ENCODE data around the gene WRAP73.
A peak's percentile ranks its signal among the peaks of the same experiment; 100 is the strongest.
"Not testable (repeated sequence)": the region's sequence is repeated elsewhere in the genome, so short reads cannot be mapped to it uniquely, and the experiment has no call there.

The WRAP73 gene

DNA sequence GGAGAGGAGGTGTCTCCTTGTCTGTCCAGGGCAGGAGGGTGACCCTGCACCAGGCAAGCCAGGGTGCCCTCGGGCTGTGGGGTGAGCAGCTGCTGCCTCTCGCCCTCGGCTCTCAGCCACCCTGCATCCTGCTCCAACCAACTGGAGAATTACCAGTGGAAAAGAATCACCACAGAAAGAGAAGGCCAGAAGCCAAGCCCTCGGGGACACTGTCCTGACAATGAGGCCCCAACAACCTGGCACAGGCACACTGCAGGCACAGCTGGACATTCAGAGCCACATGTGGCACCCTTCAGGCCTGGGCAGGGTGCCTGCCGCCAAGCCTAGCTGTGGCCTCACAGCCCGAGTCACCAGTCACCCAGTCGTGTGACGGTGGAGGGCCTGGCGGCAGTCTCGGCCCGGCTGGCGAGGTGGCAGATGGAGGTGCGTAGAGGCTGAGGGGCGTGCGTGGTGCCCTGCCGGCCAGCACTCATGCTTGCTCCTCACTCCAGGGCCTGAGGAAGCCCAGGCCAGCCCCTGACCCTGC is 50.6 kb downstream of the WRAP73 start:
- DNase-seq (ENCODE audit: low read depth in 3 of 3) = no peak

DNA sequence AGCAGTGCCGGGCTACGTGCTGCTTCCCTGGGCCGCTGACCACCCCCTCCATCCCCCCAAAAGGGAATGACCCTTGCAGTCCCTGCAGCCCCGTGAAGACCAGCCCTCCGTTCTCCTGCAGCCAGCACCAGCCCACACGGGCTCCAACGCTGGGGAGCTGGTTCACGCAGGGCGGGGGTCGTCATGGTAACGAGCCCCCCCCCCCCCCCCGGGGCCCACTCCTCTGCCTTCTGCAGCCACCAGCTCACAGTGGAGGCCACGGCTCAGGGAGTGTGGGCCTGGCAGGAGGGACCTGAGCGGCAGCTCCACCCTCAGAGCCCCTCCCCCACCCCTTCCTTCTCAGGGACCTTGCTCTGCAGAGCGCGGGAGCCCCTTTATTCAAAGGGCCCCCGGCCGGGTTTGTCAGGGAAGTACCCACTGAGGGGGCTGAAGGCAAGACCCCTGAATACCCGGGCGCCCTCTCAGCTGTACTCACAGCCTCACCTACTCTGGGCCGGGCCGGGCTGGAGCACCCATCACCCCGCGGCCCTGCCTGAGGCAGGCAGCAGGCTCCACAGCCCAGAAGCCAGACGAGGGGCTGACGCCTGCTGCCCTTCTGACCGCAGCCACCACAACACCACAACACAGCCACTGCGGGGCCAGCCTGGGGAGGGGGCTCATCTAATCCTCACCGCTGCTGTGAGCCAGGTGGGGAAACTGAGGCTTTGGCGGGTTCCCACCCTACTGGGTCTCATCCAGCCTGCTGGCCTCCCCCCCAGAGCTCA is 51.2 kb downstream of the WRAP73 start:
- DNase-seq (ENCODE audit: low read depth in 3 of 3) = no peak

DNA sequence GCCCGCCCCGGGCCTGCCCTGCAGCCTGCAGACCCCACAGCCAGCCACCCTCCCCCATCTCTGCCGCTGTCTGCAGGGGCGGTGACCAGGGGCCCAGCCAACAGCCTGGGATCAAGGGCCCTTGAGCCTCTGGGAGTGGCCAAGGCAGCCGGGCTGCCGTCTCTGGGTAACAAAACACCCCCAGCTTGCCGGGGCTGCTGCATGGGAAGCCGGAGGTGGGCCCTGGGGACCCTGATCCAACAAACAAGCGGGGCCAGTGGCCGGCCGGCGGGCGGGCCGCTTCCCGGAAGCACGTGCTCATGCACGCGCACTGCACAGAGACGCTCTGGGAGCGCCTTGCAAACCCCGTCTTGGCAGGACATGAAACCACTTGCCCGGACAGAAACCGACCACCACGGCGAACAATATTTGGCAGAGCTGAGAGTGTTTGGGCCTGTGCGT is 51.8 kb downstream of the WRAP73 start:
- DNase-seq (ENCODE audit: low read depth in 3 of 3) = no peak

DNA sequence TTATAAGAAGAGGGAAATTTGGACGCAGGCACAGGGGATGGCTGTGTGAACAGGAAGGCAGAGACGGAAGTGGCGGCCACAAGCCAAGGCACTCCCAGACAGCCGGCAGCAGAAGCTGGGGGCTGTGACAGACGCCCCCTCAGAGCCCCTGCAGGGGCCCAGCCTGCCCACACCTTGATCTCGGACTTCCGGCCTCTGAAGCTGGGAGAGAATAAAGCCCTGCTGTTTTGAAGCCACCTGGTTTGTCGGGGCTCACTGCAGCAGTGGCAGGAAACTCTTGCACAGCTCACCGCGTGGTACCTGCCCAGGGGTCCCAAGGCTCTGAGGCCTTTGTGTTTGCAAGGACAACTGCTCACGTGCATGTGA is 52.3 kb downstream of the WRAP73 start:
- DNase-seq (ENCODE audit: low read depth in 3 of 3) = no peak

DNA sequence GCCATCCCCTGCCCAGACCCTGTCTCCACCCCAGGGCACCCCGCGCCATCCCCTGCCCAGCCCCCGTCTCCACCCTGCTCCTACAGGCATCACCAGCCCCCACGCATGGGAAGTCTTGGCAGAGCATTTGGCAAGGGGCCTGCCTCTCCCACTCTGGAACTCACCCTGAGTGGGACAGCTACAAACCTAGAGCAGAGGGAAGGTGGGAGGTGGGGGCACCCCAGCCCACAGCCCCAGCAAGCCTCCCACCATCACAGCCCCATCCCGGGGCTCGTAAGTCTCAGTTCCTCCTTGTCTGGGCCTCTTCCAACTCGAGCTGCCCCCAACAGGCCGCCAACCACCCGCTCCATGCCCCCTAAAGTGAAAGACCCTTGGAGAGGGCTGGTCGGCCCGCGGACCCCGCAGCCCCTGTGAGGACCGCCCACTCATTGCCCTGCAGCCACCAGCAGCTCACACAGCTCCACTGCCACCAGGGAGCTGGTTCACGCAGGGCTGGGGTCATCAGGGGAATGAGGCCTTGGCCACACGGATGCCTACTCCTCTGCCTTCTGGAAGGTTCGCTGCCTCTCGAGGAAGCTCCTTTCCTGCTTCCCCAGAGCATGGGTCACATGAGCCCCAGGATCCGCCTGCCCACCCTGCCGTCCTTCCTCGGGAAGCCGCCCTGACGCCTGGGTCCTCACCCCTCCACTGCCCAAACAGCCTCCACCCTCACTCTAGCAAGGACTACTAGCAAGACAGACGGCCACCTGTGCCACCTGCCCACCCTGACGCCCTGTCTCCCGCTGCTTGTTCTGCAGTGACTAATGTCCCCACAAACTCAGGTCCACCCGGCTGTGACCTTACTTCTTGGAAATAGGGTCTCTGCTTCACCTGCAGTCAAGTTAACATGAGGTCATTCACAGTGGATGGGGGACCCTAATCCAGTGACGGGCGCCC is 53.0 kb downstream of the WRAP73 start:
- no peak for DNase-seq (ENCODE audit: low read depth in 3 of 3)

DNA sequence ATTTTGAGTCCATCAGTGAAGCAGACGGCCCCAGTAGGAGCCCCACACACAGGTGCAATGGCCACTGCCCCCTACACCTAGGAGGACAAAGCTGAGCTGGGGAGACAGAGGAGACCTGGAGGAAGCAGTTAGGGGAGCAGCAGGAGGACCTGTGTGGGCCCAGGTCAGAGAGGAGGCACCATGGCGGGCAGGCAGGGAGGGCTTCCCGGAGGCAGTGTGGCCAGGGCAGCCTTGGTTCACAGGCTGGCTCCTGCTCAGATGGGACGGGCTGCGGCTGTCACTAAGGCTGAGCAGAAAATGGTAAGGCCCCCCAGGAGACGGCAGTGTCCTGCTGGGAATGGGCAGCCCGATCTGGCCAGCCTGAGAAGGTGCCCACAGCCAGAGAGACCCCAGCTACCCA is 54.0 kb downstream of the WRAP73 start:
- DNase-seq (ENCODE audit: low read depth in 3 of 3) = no peak

DNA sequence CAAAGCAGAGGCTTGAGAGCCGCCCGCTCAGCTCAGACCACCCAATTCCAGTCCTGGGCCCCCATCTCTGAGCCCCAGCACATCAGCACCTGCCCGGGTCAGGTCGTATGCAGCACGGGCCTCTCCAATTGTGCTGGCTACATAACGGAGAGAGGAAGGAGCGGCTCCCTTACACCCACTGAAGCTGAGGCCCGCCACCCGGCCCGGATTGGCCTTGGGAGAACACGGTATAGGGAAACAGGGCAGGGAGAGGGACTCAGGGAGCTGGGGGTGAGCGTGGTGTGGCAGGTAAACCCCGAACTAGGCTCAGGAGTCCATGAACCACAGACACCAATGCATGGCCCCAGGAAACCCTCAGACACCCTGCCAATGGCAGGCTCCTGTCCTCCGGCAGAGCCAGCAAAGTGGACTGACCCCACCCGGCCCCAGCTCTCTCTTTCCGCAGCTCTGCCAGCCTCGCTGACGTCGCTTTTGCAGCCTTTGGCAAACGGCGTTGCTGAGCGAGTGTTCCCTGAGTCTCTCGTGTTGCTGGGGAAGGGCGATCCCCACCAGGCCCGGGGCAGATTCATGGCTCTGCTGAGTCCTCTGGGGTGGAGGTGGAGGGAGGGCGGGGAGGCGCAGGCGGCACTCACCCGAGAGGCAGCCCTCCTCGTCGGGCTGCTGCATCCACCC is 55.1 kb downstream of the WRAP73 start:
- no peak for DNase-seq (ENCODE audit: low read depth in 3 of 3)

DNA sequence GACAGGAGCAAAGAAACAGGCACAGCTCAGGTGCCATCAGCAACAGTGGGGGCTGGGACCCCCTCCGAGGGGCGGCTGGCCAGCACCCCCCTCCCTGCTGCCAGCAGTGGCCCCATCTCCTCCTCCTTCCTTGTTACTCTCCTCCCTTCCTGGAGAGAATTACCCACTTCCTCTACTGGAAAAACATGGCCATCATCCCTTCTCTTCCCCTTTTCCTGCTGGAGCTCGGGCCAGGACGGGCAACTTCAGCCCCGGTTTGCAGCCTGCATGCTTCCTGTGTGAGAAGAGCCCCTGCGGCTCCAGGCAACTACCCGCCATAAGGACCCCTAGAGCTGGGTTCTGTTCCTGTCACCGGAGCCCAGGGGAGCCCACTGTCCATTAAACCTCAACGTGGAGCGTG is 56.2 kb downstream of the WRAP73 start:
- DNase-seq (ENCODE audit: low read depth in 3 of 3) = no peak

DNA sequence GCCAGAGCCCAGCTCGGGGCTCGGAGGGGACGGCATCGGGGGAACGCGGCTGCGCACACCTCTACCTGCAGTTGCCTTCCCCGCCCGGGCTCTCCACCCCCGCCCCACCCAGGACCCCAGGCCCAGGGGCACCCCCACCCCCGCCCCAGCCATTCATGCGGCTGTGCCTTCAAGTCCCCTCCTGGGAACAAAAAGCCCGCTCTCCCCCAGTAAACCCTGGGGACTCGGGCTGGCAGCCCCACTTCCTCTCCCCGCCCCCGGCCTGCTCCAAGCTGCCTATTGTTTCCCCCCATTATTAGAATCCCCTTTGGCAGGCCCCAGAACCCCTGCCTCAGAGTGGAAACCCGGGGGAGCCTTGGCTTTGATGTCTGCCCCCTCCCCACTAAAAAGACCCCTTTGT is 56.6 kb downstream of the WRAP73 start:
- DNase-seq (ENCODE audit: low read depth in 3 of 3) = no peak

DNA sequence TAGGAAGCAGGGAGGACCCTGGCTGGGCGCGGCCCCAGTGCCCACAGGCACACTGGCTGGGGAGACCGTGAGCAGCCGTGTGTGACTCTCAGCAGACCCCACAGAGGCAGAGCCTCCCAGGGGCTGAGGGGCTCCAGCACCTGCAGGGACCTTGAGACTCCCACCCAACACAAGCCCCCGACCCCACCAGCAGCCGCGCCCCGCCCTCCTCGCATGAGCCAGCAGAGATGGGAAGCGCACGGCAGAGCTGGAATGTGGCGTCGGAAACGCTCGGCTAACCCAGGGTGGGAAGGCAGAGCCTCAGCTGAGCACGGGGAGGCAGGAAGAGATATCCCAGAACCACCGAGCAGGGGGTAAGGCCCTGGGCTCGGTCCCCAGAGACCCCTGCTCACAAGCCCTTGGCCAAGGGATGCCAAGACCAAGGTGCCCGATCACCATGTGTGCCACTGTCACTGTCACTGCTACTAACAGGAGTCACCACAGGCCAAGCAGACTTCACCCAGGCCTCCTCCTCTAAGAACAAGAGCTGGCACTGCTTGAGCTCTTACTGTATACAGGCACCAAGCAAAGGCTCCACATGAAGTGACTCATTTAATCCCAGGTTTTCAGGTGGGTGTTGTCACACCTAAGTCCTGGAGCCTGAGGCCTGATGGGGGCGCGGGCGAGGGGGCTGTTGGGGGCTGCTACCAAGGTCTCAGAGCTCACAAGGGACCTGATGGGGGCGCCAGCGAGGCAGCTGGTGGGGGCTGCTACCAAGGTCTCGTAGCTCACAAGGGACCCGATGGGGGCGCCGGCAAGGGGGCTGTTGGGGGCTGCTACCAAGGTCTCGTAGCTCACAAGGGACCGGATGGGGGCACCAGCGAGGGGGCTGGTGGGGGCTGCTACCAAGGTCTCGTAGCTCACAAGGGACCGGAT is 58.7 kb downstream of the WRAP73 start:
- DNase-seq (ENCODE audit: low read depth in 3 of 3) = no peak

DNA sequence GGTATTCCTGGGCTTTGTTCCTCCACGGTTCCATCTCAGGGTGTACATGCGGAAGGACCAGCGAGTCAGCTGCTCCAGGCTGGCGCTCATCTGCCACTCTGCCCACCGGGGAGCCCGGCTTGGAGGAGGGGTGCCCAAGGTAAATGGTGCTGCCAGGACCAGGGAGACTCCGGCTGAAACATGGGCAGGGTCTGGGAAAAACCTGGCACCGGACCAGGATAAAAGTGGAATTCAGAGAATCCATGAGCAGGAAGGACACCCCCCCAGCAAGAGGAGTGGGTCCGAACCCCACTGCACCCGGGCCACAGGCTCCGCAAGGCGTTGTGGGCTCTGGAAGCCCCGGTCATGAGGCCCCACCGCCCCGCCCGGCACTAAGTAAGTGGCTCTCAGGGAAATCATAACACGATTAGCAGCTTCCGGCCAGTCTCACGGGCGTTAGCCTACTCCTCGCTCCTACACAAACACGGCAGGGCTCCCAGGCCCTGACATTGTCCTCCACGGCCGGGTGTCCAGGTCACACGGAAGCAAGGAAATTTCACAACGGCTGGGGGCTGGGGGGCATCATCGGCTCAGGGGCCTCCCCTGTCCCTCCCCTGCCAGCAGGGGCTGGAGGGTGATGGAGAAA is 59.7 kb downstream of the WRAP73 start:
- no peak for DNase-seq (ENCODE audit: low read depth in 3 of 3)

DNA sequence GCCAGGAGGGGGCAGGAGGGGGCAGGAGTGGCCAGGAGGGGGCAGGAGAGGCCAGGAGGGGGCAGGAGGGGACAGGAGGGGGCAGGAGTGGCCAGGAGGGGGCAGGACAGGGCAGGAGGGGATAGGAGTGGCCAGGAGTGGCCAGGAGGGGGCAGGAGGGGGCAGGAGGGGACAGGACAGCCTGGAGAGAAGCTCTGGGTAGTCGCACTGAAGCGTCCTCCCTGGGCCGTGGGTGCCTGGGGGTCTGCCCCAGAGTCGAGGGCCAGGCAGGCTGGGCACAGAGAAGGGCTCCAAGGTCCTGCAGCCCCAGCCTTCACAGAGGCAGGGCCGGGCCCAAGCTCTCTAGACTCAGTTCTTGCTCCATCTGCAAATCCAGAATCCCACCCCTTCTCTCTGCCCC is 61.5 kb downstream of the WRAP73 start:
- no peak for DNase-seq (ENCODE audit: low read depth in 3 of 3)

DNA sequence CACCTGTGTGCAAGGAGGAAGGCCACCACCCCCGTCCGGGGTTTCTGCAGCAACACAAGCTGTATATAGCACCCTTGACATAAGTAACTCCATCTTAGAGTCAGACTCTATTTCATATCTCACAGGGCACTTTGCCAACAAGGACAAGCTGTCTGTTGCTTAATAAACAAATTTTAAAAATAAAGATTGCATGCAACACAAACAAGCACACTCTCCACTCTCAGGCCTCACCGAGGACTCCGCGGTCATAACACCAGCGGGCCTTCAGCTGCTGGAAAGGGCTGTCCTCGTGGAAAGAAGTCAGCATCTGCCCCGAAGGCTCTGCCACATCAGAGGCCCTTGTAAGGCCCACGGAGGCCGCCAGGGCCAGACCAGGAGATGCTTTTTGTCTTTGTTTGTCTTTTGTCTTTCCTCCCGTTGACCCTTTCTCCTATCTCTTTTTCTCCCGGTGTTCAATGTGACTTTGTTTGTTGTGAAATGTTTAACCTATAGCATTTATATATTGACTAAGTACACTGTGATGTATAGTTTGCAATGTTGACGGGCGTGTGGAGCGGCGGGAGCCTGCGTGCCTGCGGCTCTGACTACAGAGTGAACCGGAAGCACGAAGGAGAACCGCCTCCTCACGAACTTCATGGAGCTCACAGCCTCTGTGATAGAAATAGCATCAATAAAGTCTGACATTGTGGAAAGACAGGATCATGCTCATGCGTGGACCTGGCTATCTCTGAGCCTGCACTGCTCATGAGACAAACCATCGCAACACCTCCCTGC is 62.7 kb downstream of the WRAP73 start:
- no peak for DNase-seq (ENCODE audit: low read depth in 3 of 3)

DNA sequence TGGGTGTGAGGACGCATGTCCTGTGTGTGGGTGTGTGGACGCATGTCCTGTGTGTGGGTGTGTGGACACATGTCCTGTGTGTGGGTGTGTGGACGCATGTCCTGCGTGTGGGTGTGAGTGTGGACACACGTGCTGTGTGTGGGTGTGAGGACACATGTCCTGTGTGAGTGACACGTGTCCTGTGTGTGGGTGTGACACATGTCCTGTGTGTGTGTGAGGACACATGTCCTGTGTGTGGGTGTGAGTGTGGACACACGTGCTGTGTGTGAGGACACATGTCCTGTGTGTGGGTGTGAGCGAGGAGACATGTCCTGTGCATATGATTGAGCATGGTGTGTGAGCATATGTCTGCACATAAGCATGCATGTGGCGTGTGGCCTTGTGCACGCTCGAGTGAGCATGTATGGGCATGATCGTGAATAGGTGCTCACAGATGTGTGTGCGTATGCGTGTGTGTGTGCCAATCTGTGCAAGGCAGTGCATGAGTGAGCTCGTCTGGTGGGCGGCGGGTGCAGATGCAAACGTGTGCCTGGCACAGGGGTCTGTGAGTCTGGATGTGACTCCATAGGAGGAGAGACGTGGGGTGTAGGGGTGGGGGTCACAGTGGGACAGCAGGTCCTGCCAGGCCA is 63.8 kb downstream of the WRAP73 start:
- DNase-seq (ENCODE audit: low read depth in 3 of 3) = no peak

DNA sequence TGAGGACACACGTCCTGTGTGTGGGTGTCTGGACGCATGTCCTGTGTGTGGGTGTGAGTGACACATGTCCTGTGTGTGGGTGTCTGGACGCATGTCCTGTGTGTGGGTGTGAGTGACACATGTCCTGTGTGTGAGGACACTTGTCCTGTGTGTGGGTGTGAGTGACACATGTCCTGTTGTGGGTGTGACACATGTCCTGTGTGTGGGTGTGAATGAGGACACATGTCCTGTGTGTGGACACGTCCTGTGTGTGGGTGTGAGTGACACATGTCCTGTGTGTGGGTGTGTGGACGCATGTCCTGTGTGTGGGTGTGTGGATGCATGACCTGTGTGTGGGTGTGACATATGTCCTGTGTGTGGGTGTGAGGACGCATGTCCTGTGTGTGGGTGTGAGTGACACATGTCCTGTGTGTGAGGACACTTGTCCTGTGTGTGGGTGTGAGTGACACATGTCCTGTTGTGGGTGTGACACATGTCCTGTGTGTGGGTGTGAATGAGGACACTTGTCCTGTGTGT is 64.5 kb downstream of the WRAP73 start:
- not testable (repeated sequence) for DNase-seq (ENCODE audit: low read depth in 3 of 3)

DNA sequence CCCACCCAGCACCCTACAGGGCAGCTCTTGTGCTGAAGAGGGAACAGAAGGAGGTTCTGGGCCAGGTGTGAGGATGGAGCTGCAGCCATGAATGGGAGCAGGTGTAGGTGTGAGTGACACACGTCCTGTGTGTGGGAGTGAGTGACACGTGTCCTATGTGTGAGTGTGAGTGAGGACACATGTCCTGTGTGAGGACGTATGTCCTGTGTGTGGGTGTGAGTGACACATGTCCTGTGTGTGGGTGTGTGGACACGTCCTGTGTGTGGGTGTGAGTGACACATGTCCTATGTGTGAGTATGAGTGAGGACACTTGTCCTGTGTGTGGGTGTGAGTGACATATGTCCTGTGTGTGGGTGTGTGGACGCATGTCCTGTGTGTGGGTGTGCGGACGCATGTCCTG is 65.0 kb downstream of the WRAP73 start:
- peak in 2 of 3 experiments; percentile 17 to 26 for DNase-seq (ENCODE audit: low read depth in 3 of 3)

DNA sequence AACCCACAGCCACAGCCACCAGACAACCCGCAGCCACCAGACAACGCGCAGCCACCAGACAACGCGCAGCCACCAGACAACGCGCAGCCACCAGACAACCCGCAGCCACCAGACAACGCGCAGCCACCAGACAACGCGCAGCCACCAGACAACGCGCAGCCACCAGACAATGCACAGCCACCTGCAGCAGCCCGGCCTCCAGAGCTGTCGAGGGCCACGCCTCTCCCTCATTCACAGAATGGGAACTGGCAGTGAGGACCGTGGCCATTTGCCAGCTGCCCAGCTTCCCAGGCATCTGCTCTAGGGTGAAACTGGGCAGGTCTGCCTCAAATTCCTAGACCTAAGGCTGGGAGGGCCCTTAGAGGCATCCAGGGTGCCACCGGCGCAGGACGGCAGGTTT is 66.2 kb downstream of the WRAP73 start:
- DNase-seq (ENCODE audit: low read depth in 3 of 3) = not testable (repeated sequence)

DNA sequence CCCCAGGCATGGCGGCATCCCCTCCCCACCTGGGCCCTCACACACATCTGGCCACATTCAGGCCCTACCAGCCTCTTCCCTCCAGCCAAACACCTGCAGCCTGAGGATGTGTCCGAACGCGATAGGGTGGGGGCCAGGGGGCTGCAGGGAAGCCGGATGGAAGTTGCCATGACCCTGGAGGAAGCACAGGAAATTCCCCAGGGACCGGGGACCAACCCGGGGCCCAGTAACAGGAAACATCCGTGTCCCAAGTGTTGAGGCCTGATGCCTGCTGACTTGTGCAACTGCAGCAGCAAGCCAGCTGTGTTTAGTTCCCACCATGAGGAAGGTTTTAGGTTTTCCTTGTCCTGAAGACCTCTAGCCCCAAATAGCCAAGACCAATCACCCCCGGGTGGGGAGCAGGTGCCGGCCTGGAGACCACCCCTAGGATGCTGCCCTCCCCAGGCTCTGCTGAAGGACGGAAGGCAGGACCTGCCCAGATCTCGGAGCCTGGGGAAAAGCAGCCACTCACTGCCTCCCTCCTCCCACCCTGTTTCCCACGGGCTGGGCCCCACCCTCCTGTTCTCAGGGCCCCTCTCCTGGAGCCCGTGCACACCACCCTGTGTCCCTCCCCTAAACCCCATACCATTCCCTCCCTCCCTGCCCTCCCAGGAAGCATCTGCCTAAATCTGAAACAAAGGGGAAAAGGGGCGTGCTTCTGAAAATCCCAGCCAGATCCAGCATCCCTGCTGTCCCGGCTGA is 68.4 kb downstream of the WRAP73 start:
- no peak for DNase-seq (ENCODE audit: low read depth in 3 of 3)
